Measurements from ENCODE around the gene ZNF763. TPM values are rescaled to one million over a fixed set of nuclear protein-coding genes. Genes with fewer than 3 reads are reported as not detected.

Gene ZNF763
- polyA plus RNA-seq, 3 donors, result 1.3 to 2.6 (median 1.7) TPM

- H3K27ac Mint-ChIP-seq, result peak overlapping the region; percentile 93 to 99 (median 97)
- H3K4me1 Mint-ChIP-seq, result peaks cover 21% of the 10 kb centered on the region
- H3K79me2 ChIP-seq (ENCODE audit: insufficient read depth, low read length), result no peaks in the 10 kb centered on the region
- H3K27me3 ChIP-seq (ENCODE audit: control insufficient read depth in 2 of 2, insufficient read depth in 2 of 2, low read length in 2 of 2), result no peaks in the 10 kb centered on the region
- peaks cover 18 to 19% of the 10 kb centered on the region in 2 donors for H3K4me1 ChIP-seq (ENCODE audit: control insufficient read depth in 1 of 2, insufficient read depth in 2 of 2, low read length in 2 of 2)
- no peaks in the 10 kb centered on the region for H3K9me3 ChIP-seq (replicated peaks in 1 of 2; ENCODE audit: control insufficient read depth in 1 of 2, insufficient read depth in 1 of 2, low read length in 2 of 2)
- H3K9ac ChIP-seq (ENCODE audit: insufficient read depth, low read length, poor library complexity, severe bottlenecking), result peak overlapping the region; percentile 92
- no peak for DNase-seq
- TF ChIP-seq, protein P1, sequence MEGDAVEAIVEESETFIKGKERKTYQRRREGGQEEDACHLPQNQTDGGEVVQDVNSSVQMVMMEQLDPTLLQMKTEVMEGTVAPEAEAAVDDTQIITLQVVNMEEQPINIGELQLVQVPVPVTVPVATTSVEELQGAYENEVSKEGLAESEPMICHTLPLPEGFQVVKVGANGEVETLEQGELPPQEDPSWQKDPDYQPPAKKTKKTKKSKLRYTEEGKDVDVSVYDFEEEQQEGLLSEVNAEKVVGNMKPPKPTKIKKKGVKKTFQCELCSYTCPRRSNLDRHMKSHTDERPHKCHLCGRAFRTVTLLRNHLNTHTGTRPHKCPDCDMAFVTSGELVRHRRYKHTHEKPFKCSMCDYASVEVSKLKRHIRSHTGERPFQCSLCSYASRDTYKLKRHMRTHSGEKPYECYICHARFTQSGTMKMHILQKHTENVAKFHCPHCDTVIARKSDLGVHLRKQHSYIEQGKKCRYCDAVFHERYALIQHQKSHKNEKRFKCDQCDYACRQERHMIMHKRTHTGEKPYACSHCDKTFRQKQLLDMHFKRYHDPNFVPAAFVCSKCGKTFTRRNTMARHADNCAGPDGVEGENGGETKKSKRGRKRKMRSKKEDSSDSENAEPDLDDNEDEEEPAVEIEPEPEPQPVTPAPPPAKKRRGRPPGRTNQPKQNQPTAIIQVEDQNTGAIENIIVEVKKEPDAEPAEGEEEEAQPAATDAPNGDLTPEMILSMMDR (IDR thresholded peaks at IDR 0.05), result no peak
- peak overlapping the region; percentile 94 to 99 for H3K4me3 Mint-ChIP-seq
- no peaks in the 10 kb centered on the region for H4K20me1 ChIP-seq (ENCODE audit: insufficient read depth, low read length)
- intact Hi-C loops (cut with micrococcal nuclease), result loop anchor here (1.0 to 5.0 kb wide), 6 partner anchors 22 to 176 kb away; partner anchors contain the start of genes ZNF20 (in 2 of the 2), ZNF433 (in 1 of the 2), ZNF700 (in 1 of the 2) and ZNF844 (in 1 of the 2)
- H3K27me3 Mint-ChIP-seq (ENCODE audit: low read depth in 3 of 3), result peaks cover 0 to 6% (median 2%) of the 10 kb centered on the region in 3 donors
- H2AFZ ChIP-seq (ENCODE audit: insufficient read depth, low read depth, low read length, poor library complexity, severe bottlenecking), result peak overlapping the region; percentile 84
- WGBS (ENCODE audit: insufficient coverage), result 3% methylated on average over 8 of the region's 8 CpGs
- peaks cover 4 to 18% of the 10 kb centered on the region in 2 donors for H3K36me3 Mint-ChIP-seq
- H3K36me3 ChIP-seq (replicated peaks in 1 of 2; ENCODE audit: control insufficient read depth in 1 of 2, insufficient read depth in 2 of 2, low read length in 2 of 2), result no peaks in the 10 kb centered on the region
- peaks cover 0 to 6% (median 0%) of the 10 kb centered on the region in 7 donors for H3K9me3 Mint-ChIP-seq
- H3K4me2 ChIP-seq (replicated peaks; ENCODE audit: extremely low read depth, low read length, poor library complexity, severe bottlenecking), result peak overlapping the region; percentile 88
- H3K27ac ChIP-seq (ENCODE audit: low read depth in 1 of 2, low read length in 2 of 2), result peak overlapping the region; percentile 86 to 99
- H3K4me3 ChIP-seq (replicated peaks in 1 of 3; ENCODE audit: low read depth in 2 of 3, low read length in 3 of 3), result peak overlapping the region; percentile 68 to 99 (median 96)
These were observed 363 bp upstream of the ZNF763 start for GRCh38 chr19:11964496-11964857.

DNA sequence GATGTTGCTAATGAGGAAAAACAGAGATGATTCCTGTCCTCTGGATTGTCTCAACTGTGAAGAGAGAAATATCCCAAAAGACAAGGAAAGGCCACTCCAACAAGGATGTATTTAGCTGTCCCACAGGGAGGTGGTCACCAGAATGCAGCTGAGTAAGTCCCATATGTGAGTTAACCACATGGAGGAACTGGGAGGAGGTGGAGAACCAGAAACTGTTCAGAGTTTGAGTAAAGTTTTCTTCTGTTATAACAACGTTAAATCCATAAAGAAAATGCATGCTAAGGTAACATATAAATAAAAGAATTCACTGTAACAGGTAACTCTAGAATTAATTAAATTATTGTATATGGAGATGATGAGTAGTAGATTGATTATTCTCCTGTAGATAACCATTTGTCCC, 5.3 kb downstream of the ZNF763 start:
- Mint-ChIP-seq H3K36me3 (peaks cover 17 to 26% of the 10 kb centered on the region in 2 donors), H3K27me3 (ENCODE audit: low read depth in 3 of 3) (peaks cover 0 to 2% (median 1%) of the 10 kb centered on the region in 3 donors), H3K9me3 (peaks cover 3 to 31% (median 14%) of the 10 kb centered on the region in 7 donors), H3K27ac (peak overlapping the region in 3 of 7 donors; percentile 70 to 92 (median 83)), H3K4me1 (peaks cover 27% of the 10 kb centered on the region), H3K4me3 (no peak overlapping the region)
- peaks cover 8 to 19% of the 10 kb centered on the region in 2 donors for H3K9me3 ChIP-seq (replicated peaks in 1 of 2; ENCODE audit: control insufficient read depth in 1 of 2, insufficient read depth in 1 of 2, low read length in 2 of 2)
- no peak for DNase-seq
- H2AFZ ChIP-seq (ENCODE audit: insufficient read depth, low read depth, low read length, poor library complexity, severe bottlenecking), result no peak overlapping the region
- peaks cover 13 to 26% of the 10 kb centered on the region in 2 donors for H3K4me1 ChIP-seq (ENCODE audit: control insufficient read depth in 1 of 2, insufficient read depth in 2 of 2, low read length in 2 of 2)
- TF ChIP-seq, protein P1 (IDR thresholded peaks at IDR 0.05), result no peak
- intact Hi-C loops (cut with micrococcal nuclease), result no loop called here
- no peak overlapping the region for H3K9ac ChIP-seq (ENCODE audit: insufficient read depth, low read length, poor library complexity, severe bottlenecking)
- H3K36me3 ChIP-seq (replicated peaks in 1 of 2; ENCODE audit: control insufficient read depth in 1 of 2, insufficient read depth in 2 of 2, low read length in 2 of 2), result no peaks in the 10 kb centered on the region
- no peak overlapping the region for H3K4me2 ChIP-seq (replicated peaks; ENCODE audit: extremely low read depth, low read length, poor library complexity, severe bottlenecking)
- H3K4me3 ChIP-seq (replicated peaks in 1 of 3; ENCODE audit: low read depth in 2 of 3, low read length in 3 of 3), result no peak overlapping the region
- H4K20me1 ChIP-seq (ENCODE audit: insufficient read depth, low read length), result no peaks in the 10 kb centered on the region
- no peaks in the 10 kb centered on the region for H3K79me2 ChIP-seq (ENCODE audit: insufficient read depth, low read length)
- no peaks in the 10 kb centered on the region for H3K27me3 ChIP-seq (ENCODE audit: control insufficient read depth in 2 of 2, insufficient read depth in 2 of 2, low read length in 2 of 2)
- WGBS (ENCODE audit: insufficient coverage), result no CpG with 5 or more reads among the region's 1 CpG
- H3K27ac ChIP-seq (ENCODE audit: low read depth in 1 of 2, low read length in 2 of 2), result no peak overlapping the region

Measured in CD14-positive monocyte (primary cell).